Parathyroid adenoma (tissue), 2 donors: ENCODE results near the gene TLCD5.

ENCODE experiments used
- H2AFZ ChIP-seq: fragments of 300-600 bp; sonication (generic); one replicate; pipeline ENCODE4 v1.7.0; 2017; ENCODE audit warnings: antibody characterized with exemption, mild to moderate bottlenecking
- H3K27ac ChIP-seq: fragments of 300-600 bp; sonication (generic); one replicate; pipeline ENCODE4 v1.7.0; 2017
- H3K27me3 ChIP-seq: fragments of 300-600 bp; sonication (generic); one replicate; pipeline ENCODE4 v1.7.0; 2017; ENCODE audit warnings: low read length; ENCODE audit not compliant: control insufficient read depth, insufficient read depth
- H3K36me3 ChIP-seq: fragments of 300-600 bp; sonication (generic); one replicate; pipeline ENCODE4 v1.7.0; 2017; ENCODE audit warnings: low read length; ENCODE audit not compliant: control insufficient read depth, insufficient read depth
- H3K4me1 ChIP-seq: fragments of 300-600 bp; sonication (generic); one replicate; pipeline ENCODE4 v1.7.0; 2017; ENCODE audit warnings: control low read depth
- H3K4me2 ChIP-seq: fragments of 300-600 bp; sonication (generic); one replicate; pipeline ENCODE4 v1.7.0; 2017; ENCODE audit warnings: low read length
- H3K4me3 ChIP-seq: fragments of 300-600 bp; sonication (generic); one replicate; pipeline ENCODE4 v1.7.0; 2017; ENCODE audit warnings: low read depth, low read length
- H3K79me2 ChIP-seq: fragments of 300-600 bp; sonication (generic); one replicate; pipeline ENCODE4 v1.7.0; 2017; ENCODE audit warnings: control low read depth
- H3K9ac ChIP-seq: fragments of 300-600 bp; sonication (generic); one replicate; pipeline ENCODE4 v1.7.0; 2017; ENCODE audit warnings: mild to moderate bottlenecking
- H3K9me3 ChIP-seq: fragments of 300-600 bp; sonication (generic); one replicate; pipeline ENCODE4 v1.7.0; 2017; ENCODE audit warnings: low read length; ENCODE audit not compliant: control insufficient read depth
- CTCF ChIP-seq: fragments of 300-600 bp; sonication (generic); IDR thresholded peaks from one replicate; pipeline ENCODE4 v1.7.0; 2017; ENCODE audit warnings: antibody characterized with exemption, mild to moderate bottlenecking
- donor health status: primary hyperparathyroidism.

TLCD5 gene

GRCh38 chr11:120358729-120359128 lies 33.6 kb downstream of the TLCD5 start:
- Histone ChIP-seq H3K36me3 (no peaks in the 10 kb centered on the region), H3K27ac (no peak overlapping the region), H2AFZ (no peak overlapping the region), H3K9me3 (no peaks in the 10 kb centered on the region), H3K9ac (no peak overlapping the region), H3K4me2 (no peak overlapping the region), H3K4me1 (no peaks in the 10 kb centered on the region), H3K27me3 (no peaks in the 10 kb centered on the region), H3K79me2 (peaks cover 29% of the 10 kb centered on the region), H3K4me3 (no peak overlapping the region)
- TF ChIP-seq CTCF = no peak

GRCh38 chr11:120363436-120363835 lies 38.3 kb downstream of the TLCD5 start:
- H3K9me3 ChIP-seq = no peaks in the 10 kb centered on the region
- TF ChIP-seq CTCF = no peak
- no peak overlapping the region for H2AFZ ChIP-seq
- no peaks in the 10 kb centered on the region for H3K36me3 ChIP-seq
- no peak overlapping the region for H3K9ac ChIP-seq
- H3K4me3 ChIP-seq = no peak overlapping the region
- H3K79me2 ChIP-seq = peaks cover 7% of the 10 kb centered on the region
- no peak overlapping the region for H3K27ac ChIP-seq
- no peak overlapping the region for H3K4me2 ChIP-seq
- H3K27me3 ChIP-seq = no peaks in the 10 kb centered on the region
- no peaks in the 10 kb centered on the region for H3K4me1 ChIP-seq

GRCh38 chr11:120365512-120365911 lies 40.4 kb downstream of the TLCD5 start:
- Histone ChIP-seq H3K9ac (no peak overlapping the region), H3K4me3 (no peak overlapping the region), H3K9me3 (no peaks in the 10 kb centered on the region), H3K4me1 (no peaks in the 10 kb centered on the region), H2AFZ (no peak overlapping the region), H3K27me3 (no peaks in the 10 kb centered on the region), H3K79me2 (peaks cover 2% of the 10 kb centered on the region), H3K27ac (no peak overlapping the region), H3K36me3 (no peaks in the 10 kb centered on the region), H3K4me2 (no peak overlapping the region)
- no peak for TF ChIP-seq CTCF

- Histone ChIP-seq H3K36me3 (no peaks in the 10 kb centered on the region), H3K27ac (no peak overlapping the region), H3K9me3 (no peaks in the 10 kb centered on the region), H3K79me2 (peaks cover 3% of the 10 kb centered on the region), H3K4me2 (no peak overlapping the region), H3K4me3 (no peak overlapping the region), H2AFZ (no peak overlapping the region), H3K4me1 (no peaks in the 10 kb centered on the region), H3K27me3 (no peaks in the 10 kb centered on the region), H3K9ac (no peak overlapping the region)
- no peak for TF ChIP-seq CTCF
Measured at GRCh38 chr11:120372296-120372695, 47.2 kb downstream of the TLCD5 start.

- Histone ChIP-seq H3K27ac (no peak overlapping the region), H3K36me3 (no peaks in the 10 kb centered on the region), H3K4me1 (no peaks in the 10 kb centered on the region), H3K9me3 (no peaks in the 10 kb centered on the region), H3K4me2 (no peak overlapping the region), H3K79me2 (peaks cover 8% of the 10 kb centered on the region), H3K27me3 (no peaks in the 10 kb centered on the region), H2AFZ (no peak overlapping the region), H3K4me3 (no peak overlapping the region), H3K9ac (no peak overlapping the region)
- TF ChIP-seq CTCF = no peak
Measured at GRCh38 chr11:120375076-120375475, 50.0 kb downstream of the TLCD5 start.
